ENCODE measurements around the gene PYGO2. TPM values are rescaled to one million over a fixed set of nuclear protein-coding genes. Genes with fewer than 3 reads are reported as not detected.

PYGO2 gene
- total RNA-seq, 4 donors from 2014 or later: 20.2 to 35.3 (median 27.7) TPM

DNA sequence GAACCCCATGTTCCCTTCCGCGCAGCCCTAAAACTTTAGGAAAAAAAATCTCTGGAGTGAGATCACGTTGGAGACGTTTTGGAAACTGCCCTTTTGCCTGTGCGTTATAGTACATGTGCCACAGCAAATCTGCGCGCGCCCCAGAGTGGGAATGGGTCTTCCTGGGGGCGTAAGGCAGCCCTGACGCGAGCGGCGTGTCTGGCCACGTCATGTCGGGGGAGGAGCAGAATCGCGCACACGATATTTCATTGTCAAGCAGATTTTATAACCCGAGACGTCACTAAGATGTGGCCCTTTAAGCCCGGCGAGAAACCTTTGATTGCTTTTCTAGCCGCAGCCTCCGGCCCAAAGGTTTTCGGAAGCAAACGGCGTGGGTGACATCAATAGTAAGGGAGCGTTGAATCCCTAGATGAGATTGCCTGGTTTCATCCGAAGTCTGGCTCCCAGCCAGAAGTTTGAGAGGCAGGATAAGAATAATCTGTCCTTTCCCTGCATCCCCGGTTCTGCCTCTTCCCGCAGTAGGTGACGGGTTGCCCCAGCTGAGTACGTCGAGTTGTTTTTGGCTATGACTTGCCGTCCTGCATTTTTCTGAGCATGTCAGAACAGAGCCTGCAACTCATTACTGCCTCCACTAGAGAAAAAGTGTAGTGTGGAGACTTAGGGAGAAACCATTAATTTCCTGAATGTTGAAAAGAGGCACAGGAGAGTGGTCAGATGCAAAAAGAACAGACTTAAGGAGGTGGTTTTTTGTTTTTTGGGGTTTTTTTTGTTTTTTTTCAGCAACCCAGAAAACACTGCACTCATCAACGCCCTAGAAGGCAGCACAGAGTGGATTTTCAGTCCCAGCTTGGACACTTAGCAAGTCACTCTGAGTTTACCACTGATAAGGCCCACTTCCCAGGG, 24.2 kb downstream of the PYGO2 start:
- under 1% methylated on average over 28 of the region's 36 CpGs for WGBS
- H3K4me3 ChIP-seq: peak overlapping the region; percentile 67 to 72 (median 70)
- H3K4me1 ChIP-seq: peaks cover 39 to 66% (median 54%) of the 10 kb centered on the region in 4 donors
- H3K27me3 ChIP-seq: no peaks in the 10 kb centered on the region
- intact Hi-C loops (cut with DNase I): loop anchor here (5.0 kb wide), 1 partner anchor 80 kb away; no protein-coding TSS in a partner anchor
- peaks cover 0 to 2% (median under 1%) of the 10 kb centered on the region in 4 donors for H3K36me3 ChIP-seq
- peak overlapping the region; percentile 94 to 97 (median 96) for H3K27ac ChIP-seq (replicated peaks in 1 of 4)
- TF ChIP-seq POLR2A (IDR thresholded peaks at IDR 0.05; ENCODE audit: low read depth) (peak; percentile 29), CTCF (IDR thresholded peaks at IDR 0.05) (peak; percentile 11 to 43 (median 43)), EP300 (IDR thresholded peaks at IDR 0.05) (peak; percentile 64), POLR2AphosphoS5 (IDR thresholded peaks at IDR 0.05) (peak; percentile 83 to 94)
- peak; percentile 98 for DNase-seq (ENCODE audit: extremely low spot score)
- H3K9me3 ChIP-seq: no peaks in the 10 kb centered on the region

DNA sequence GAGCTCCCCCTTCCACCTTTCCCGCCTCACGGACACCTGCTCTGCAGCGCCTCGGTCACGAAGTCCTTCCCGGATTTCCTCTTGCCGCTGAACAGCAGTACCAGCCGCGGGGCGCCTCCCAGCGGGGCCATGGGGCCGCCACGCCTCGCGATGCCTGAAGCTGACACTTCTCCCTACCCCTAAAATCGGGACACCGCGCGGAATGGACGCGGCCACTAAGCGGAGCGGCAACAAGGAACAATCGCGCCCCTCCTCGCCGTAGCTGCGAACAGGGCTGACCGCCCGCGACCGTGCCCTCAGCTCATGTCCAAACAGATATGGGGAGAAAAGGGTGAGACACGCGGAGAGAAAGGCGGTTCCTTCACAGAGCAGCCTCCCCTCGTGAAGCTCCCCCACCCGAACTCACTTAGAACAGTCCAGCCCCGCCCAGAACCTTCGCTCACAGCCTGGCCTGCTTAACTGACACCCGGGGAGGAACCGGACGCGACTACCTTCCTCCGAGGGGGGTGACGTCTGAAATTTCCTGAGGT, 25.0 kb downstream of the PYGO2 start, which contains the start of gene PMVK:
Gene PMVK (minus strand): TSS at position 165 of the 530 bp plus-strand sequence. CDS start 34 bp downstream, at position 131.
- Histone ChIP-seq H3K36me3 (peaks cover 0 to 7% (median 5%) of the 10 kb centered on the region in 4 donors), H3K4me1 (peaks cover 32 to 58% (median 47%) of the 10 kb centered on the region in 4 donors), H3K27me3 (no peaks in the 10 kb centered on the region), H3K4me3 (peak within 1 kb of the TSS; percentile 67 to 72 (median 70)), H3K9me3 (no peaks in the 10 kb centered on the region), H3K27ac (replicated peaks in 1 of 4) (peak within 1 kb of the TSS; percentile 94 to 97 (median 96))
- peak; percentile 99 for DNase-seq (ENCODE audit: extremely low spot score)
- WGBS: 0% methylated on average over 5 of the region's 45 CpGs
- TF ChIP-seq POLR2AphosphoS5 (IDR thresholded peaks at IDR 0.05): peak; percentile 86
- TF ChIP-seq POLR2A (IDR thresholded peaks at IDR 0.05; ENCODE audit: low read depth): no peak
- peak; percentile 57 for TF ChIP-seq EP300 (IDR thresholded peaks at IDR 0.05)
- peak in 2 of 3 experiments; percentile 23 to 47 for TF ChIP-seq CTCF (IDR thresholded peaks at IDR 0.05)
- intact Hi-C loops (cut with DNase I): loop anchor here (5.0 kb wide), 1 partner anchor 81 kb away; no protein-coding TSS in a partner anchor

DNA sequence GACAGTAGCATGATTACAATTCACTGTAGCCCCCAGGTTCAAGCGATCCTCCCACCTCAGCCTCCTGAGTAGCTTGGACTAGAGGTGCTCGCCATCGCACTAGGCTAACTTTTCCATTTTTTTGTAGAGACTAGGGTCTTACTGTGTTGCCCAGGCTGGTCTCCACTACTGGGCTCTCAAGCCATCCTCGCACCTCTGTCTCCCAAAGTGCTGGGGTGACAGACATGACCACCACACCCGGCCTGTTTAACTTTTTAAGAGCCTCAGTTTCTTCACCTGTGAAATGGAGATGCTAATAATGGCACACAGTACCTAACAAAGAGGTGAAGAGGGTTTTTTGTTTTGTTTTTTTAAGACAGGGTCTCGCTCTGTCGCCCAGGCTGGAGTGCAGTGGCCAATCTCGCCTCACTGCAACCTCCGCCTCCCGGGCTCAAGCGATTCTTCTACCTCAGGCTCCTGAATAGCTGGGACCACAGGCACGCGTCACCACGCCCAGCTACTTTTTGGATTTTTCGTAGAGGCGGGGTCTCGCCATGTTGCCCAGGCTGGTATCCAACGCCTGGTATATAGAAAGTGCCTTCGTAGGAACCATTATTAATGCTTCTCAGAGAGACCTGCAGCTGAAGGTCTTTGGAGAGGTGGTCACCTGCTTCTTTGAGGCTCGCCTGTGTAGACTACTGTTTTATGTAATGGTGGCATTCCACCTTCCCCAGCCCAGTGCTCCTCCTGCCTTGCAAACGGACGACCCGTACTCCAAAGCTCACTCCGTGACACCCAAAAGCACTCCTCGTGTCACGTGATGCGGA, 25.6 kb downstream of the PYGO2 start:
- TF ChIP-seq CTCF (IDR thresholded peaks at IDR 0.05) (no peak), EP300 (IDR thresholded peaks at IDR 0.05) (no peak), POLR2A (IDR thresholded peaks at IDR 0.05; ENCODE audit: low read depth) (no peak), POLR2AphosphoS5 (IDR thresholded peaks at IDR 0.05) (no peak)
- WGBS: 40% methylated on average over 27 of the region's 27 CpGs
- DNase-seq (ENCODE audit: extremely low spot score): no peak
- intact Hi-C loops (cut with DNase I): loop anchor here (5.0 kb wide), 1 partner anchor 81 kb away; no protein-coding TSS in a partner anchor
- Histone ChIP-seq H3K9me3 (no peaks in the 10 kb centered on the region), H3K27ac (replicated peaks in 1 of 4) (peak overlapping the region; percentile 94 to 97 (median 96)), H3K36me3 (peaks cover 5 to 14% (median 8%) of the 10 kb centered on the region in 4 donors), H3K27me3 (no peaks in the 10 kb centered on the region), H3K4me3 (peak overlapping the region; percentile 67 to 72 (median 70)), H3K4me1 (peaks cover 27 to 53% (median 43%) of the 10 kb centered on the region in 4 donors)

- Histone ChIP-seq H3K9me3 (no peaks in the 10 kb centered on the region), H3K36me3 (peaks cover 5 to 29% (median 19%) of the 10 kb centered on the region in 4 donors), H3K4me3 (no peak overlapping the region), H3K27ac (replicated peaks in 1 of 4) (no peak overlapping the region), H3K4me1 (peaks cover 18 to 45% (median 32%) of the 10 kb centered on the region in 4 donors), H3K27me3 (no peaks in the 10 kb centered on the region)
- 94% methylated on average over 5 of the region's 5 CpGs for WGBS
- no peak for DNase-seq (ENCODE audit: extremely low spot score)
- TF ChIP-seq EP300 (IDR thresholded peaks at IDR 0.05) (no peak), POLR2A (IDR thresholded peaks at IDR 0.05; ENCODE audit: low read depth) (no peak)
- intact Hi-C loops (cut with DNase I): loop anchor here (5.0 kb wide), 1 partner anchor 382 kb away; no protein-coding TSS in a partner anchor
Observed at GRCh38 chr1:154934358-154934948, 27.1 kb downstream of the PYGO2 start.

Data from esophagus muscularis mucosa (tissue), 4 donors.